SK-N-SH treated with all-trans-retinoic acid at 6 μM for 48 hours (cell line): Measurements from ENCODE around the gene GPR160.

ENCODE experiments used
- ATAC-seq: fragments of 200-7000 bp; cut with Tn5 transposase; 3 replicates; pipeline ENCODE4 v1.9.1; 2020; ENCODE audit warnings: mild to moderate bottlenecking, moderate library complexity
- ARNTL ChIP-seq: fragments of 450-650 bp; formaldehyde crosslinking; IDR thresholded peaks from 2 replicates; pipeline ENCODE4 v1.5.0; 2020; ENCODE audit warnings: low read depth, mild to moderate bottlenecking, moderate library complexity, borderline replicate concordance
- BACH2 ChIP-seq: fragments of 250-450 bp; sonication (Bioruptor Pico); IDR thresholded peaks from 2 replicates; pipeline ENCODE4 v1.9.0; 2021; ENCODE audit warnings: mild to moderate bottlenecking, borderline replicate concordance
- CSDC2 ChIP-seq: fragments of 250-450 bp; sonication (Bioruptor Pico); IDR thresholded peaks from 2 replicates; pipeline ENCODE4 v1.5.0; 2020; ENCODE audit warnings: mild to moderate bottlenecking, moderate library complexity
- CSRNP3 ChIP-seq: fragments of 250-450 bp; sonication (Bioruptor Pico); IDR thresholded peaks from 2 replicates; pipeline ENCODE4 v1.5.1; 2021; ENCODE audit warnings: mild to moderate bottlenecking, moderate library complexity
- ESRRG ChIP-seq: fragments of 250-450 bp; sonication (Bioruptor Pico); IDR thresholded peaks from 2 replicates; pipeline ENCODE4 v1.6.1; 2021; ENCODE audit warnings: mild to moderate bottlenecking
- GLIS3 ChIP-seq: fragments of 250-450 bp; sonication (Bioruptor Pico); IDR thresholded peaks from 2 replicates; pipeline ENCODE4 v1.5.0; 2020; ENCODE audit warnings: mild to moderate bottlenecking, moderate library complexity
- ISL1 ChIP-seq: fragments of 250-450 bp; sonication (Bioruptor Pico); IDR thresholded peaks from 2 replicates; pipeline ENCODE4 v2.1.2; 2022; ENCODE audit warnings: mild to moderate bottlenecking, moderate library complexity
- OSR1 ChIP-seq: fragments of 250-450 bp; sonication (Bioruptor Pico); IDR thresholded peaks from 2 replicates; pipeline ENCODE4 v1.8.0; 2022; ENCODE audit warnings: moderate library complexity, mild to moderate bottlenecking, inconsistent platforms
- PPARA ChIP-seq: fragments of 250-450 bp; sonication (Bioruptor Pico); IDR thresholded peaks from 2 replicates; pipeline ENCODE4 v1.5.0; 2020; ENCODE audit warnings: mild to moderate bottlenecking, borderline replicate concordance
- RARB ChIP-seq: fragments of 250-450 bp; sonication (Bioruptor Pico); IDR thresholded peaks from 2 replicates; pipeline ENCODE4 v1.8.0; 2021; ENCODE audit warnings: mild to moderate bottlenecking, moderate library complexity
- SNAI2 ChIP-seq: fragments of 250-450 bp; sonication (Bioruptor Pico); IDR thresholded peaks from 2 replicates; pipeline ENCODE4 v1.5.0; 2020; ENCODE audit warnings: mild to moderate bottlenecking, moderate library complexity
- TCF4 ChIP-seq: fragments of 250-450 bp; sonication (Bioruptor Pico); IDR thresholded peaks from 2 replicates; pipeline ENCODE4 v1.8.0; 2021; ENCODE audit warnings: mild to moderate bottlenecking, moderate library complexity, borderline replicate concordance
- TOX ChIP-seq: fragments of 250-450 bp; sonication (Bioruptor Pico); IDR thresholded peaks from 2 replicates; pipeline ENCODE4 v1.8.0; 2021; ENCODE audit warnings: mild to moderate bottlenecking, moderate library complexity, borderline replicate concordance
- ZC3H10 ChIP-seq: fragments of 250-450 bp; sonication (Bioruptor Pico); IDR thresholded peaks from 2 replicates; pipeline ENCODE4 v1.5.1; 2021; ENCODE audit warnings: mild to moderate bottlenecking, moderate library complexity
- ZFP3 ChIP-seq: fragments of 250-450 bp; sonication (Bioruptor Pico); IDR thresholded peaks from 2 replicates; pipeline ENCODE4 v1.5.0; 2020; ENCODE audit warnings: mild to moderate bottlenecking, moderate library complexity
- ZNF565 ChIP-seq: fragments of 450-650 bp; formaldehyde crosslinking; conservative IDR thresholded peaks from 2 replicates; pipeline ENCODE4 v1.5.0; 2020; ENCODE audit warnings: low read depth, mild to moderate bottlenecking, moderate library complexity
- ZNF70 ChIP-seq: fragments of 450-650 bp; formaldehyde crosslinking; IDR thresholded peaks from 2 replicates; pipeline ENCODE4 v1.5.0; 2020; ENCODE audit warnings: mild to moderate bottlenecking, moderate library complexity
- ZNF8 ChIP-seq: fragments of 450-650 bp; formaldehyde crosslinking; IDR thresholded peaks from 2 replicates; pipeline ENCODE4 v1.5.0; 2020; ENCODE audit warnings: mild to moderate bottlenecking, moderate library complexity
- TF ChIP-seq, protein P1 (sequence below): fragments of 250-450 bp; sonication (Bioruptor Pico); IDR thresholded peaks from 2 replicates; pipeline ENCODE4 v1.5.0; 2020; ENCODE audit warnings: mild to moderate bottlenecking, moderate library complexity
- TF ChIP-seq, protein P2 (sequence below): fragments of 250-450 bp; sonication (Bioruptor Pico); IDR thresholded peaks from 2 replicates; pipeline ENCODE4 v1.8.0; 2020; ENCODE audit warnings: mild to moderate bottlenecking, moderate library complexity, borderline replicate concordance
- TF ChIP-seq, protein P3 (sequence below): fragments of 250-450 bp; sonication (Bioruptor Pico); IDR thresholded peaks from 2 replicates; pipeline ENCODE4 v1.5.1; 2020; ENCODE audit warnings: low read depth, mild to moderate bottlenecking, moderate library complexity

GPR160 gene

GRCh38 chr3:170021083-170021482 is 16.7 kb upstream of the GPR160 start (continued):
- no peak for TF ChIP-seq BACH2

GRCh38 chr3:170022336-170022735 is 15.5 kb upstream of the GPR160 start:
- TF ChIP-seq OSR1 (CRISPR knock-in tag), result no peak
- no peak for TF ChIP-seq ZC3H10
- TF ChIP-seq ZNF70 (CRISPR knock-in tag), result no peak
- TF ChIP-seq, protein P1, sequence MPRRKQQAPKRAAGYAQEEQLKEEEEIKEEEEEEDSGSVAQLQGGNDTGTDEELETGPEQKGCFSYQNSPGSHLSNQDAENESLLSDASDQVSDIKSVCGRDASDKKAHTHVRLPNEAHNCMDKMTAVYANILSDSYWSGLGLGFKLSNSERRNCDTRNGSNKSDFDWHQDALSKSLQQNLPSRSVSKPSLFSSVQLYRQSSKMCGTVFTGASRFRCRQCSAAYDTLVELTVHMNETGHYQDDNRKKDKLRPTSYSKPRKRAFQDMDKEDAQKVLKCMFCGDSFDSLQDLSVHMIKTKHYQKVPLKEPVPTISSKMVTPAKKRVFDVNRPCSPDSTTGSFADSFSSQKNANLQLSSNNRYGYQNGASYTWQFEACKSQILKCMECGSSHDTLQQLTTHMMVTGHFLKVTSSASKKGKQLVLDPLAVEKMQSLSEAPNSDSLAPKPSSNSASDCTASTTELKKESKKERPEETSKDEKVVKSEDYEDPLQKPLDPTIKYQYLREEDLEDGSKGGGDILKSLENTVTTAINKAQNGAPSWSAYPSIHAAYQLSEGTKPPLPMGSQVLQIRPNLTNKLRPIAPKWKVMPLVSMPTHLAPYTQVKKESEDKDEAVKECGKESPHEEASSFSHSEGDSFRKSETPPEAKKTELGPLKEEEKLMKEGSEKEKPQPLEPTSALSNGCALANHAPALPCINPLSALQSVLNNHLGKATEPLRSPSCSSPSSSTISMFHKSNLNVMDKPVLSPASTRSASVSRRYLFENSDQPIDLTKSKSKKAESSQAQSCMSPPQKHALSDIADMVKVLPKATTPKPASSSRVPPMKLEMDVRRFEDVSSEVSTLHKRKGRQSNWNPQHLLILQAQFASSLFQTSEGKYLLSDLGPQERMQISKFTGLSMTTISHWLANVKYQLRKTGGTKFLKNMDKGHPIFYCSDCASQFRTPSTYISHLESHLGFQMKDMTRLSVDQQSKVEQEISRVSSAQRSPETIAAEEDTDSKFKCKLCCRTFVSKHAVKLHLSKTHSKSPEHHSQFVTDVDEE (CRISPR knock-in tag), result no peak
- no peak for TF ChIP-seq RARB (CRISPR knock-in tag)
- TF ChIP-seq, protein P2, sequence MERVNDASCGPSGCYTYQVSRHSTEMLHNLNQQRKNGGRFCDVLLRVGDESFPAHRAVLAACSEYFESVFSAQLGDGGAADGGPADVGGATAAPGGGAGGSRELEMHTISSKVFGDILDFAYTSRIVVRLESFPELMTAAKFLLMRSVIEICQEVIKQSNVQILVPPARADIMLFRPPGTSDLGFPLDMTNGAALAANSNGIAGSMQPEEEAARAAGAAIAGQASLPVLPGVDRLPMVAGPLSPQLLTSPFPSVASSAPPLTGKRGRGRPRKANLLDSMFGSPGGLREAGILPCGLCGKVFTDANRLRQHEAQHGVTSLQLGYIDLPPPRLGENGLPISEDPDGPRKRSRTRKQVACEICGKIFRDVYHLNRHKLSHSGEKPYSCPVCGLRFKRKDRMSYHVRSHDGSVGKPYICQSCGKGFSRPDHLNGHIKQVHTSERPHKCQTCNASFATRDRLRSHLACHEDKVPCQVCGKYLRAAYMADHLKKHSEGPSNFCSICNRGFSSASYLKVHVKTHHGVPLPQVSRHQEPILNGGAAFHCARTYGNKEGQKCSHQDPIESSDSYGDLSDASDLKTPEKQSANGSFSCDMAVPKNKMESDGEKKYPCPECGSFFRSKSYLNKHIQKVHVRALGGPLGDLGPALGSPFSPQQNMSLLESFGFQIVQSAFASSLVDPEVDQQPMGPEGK (CRISPR knock-in tag), result no peak
- TF ChIP-seq ZNF8 (CRISPR knock-in tag), result no peak
- TF ChIP-seq TCF4, result no peak
- TF ChIP-seq CSRNP3 (CRISPR knock-in tag), result no peak
- no peak for TF ChIP-seq CSDC2 (CRISPR knock-in tag)
- no peak for TF ChIP-seq SNAI2 (CRISPR knock-in tag)
- TF ChIP-seq ESRRG, result no peak
- TF ChIP-seq TOX (CRISPR knock-in tag), result no peak
- no peak for TF ChIP-seq BACH2
- TF ChIP-seq, protein P3, sequence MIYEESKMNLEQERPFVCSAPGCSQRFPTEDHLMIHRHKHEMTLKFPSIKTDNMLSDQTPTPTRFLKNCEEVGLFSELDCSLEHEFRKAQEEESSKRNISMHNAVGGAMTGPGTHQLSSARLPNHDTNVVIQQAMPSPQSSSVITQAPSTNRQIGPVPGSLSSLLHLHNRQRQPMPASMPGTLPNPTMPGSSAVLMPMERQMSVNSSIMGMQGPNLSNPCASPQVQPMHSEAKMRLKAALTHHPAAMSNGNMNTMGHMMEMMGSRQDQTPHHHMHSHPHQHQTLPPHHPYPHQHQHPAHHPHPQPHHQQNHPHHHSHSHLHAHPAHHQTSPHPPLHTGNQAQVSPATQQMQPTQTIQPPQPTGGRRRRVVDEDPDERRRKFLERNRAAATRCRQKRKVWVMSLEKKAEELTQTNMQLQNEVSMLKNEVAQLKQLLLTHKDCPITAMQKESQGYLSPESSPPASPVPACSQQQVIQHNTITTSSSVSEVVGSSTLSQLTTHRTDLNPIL (CRISPR knock-in tag), result no peak
- no peak for TF ChIP-seq ZNF565
- TF ChIP-seq PPARA, result no peak
- no peak for TF ChIP-seq ISL1
- TF ChIP-seq ARNTL, result no peak
- no peak for TF ChIP-seq GLIS3 (CRISPR knock-in tag)

DNA sequence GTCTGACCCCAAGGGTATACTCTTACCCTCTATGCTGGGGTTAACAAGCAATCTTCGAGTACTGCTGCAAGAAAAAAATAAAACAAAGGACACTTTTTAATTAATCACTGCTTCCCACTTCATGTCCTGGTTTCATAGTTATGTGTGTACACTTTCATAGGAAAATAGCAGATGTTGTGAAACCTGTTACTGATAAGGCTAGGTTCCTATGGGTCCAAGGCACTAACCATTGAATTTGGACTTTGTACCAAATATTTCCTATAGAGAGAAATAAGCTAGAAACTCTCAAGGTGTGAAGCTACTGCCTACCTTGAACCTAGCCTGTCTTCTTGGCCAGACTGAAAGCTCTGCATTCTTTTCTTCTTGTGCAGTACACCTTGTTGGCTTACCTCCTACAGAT is 14.6 kb upstream of the GPR160 start:
- ATAC-seq, result no peak
- TF ChIP-seq OSR1 (CRISPR knock-in tag) (no peak), ESRRG (no peak), ZNF70 (CRISPR knock-in tag) (no peak), CSRNP3 (CRISPR knock-in tag) (no peak), ZNF565 (no peak), CSDC2 (CRISPR knock-in tag) (no peak), ARNTL (no peak), GLIS3 (CRISPR knock-in tag) (no peak), ZFP3 (no peak), SNAI2 (CRISPR knock-in tag) (no peak), ISL1 (no peak), TCF4 (no peak), ZC3H10 (no peak), ZNF8 (CRISPR knock-in tag) (no peak)
- TF ChIP-seq, protein P3 (CRISPR knock-in tag), result no peak
- TF ChIP-seq, protein P2 (CRISPR knock-in tag), result no peak
- TF ChIP-seq, protein P1 (CRISPR knock-in tag), result no peak

More at GRCh38 chr3:170022336-170022735, 15.5 kb upstream of the GPR160 start:
- ATAC-seq, result no peak
